Measurements from ENCODE around the gene ISM1. TPM values are rescaled to one million over a fixed set of nuclear protein-coding genes. Genes with fewer than 3 reads are reported as not detected.

The ISM1 gene
- total and polyA plus RNA-seq, 7 donors, result 0.56 to 1.8 (median 0.99) TPM

GRCh38 chr20:13341737-13342393, 120.8 kb downstream of the ISM1 start:
- Histone ChIP-seq H3K9me3 (no peaks in the 10 kb centered on the region), H3K36me3 (ENCODE audit: insufficient read depth in 1 of 2, low read depth in 1 of 2) (no peaks in the 10 kb centered on the region), H3K4me1 (no peaks in the 10 kb centered on the region), H3K4me3 (no peak overlapping the region), H3K27me3 (ENCODE audit: insufficient read depth in 3 of 3, low read length in 2 of 3) (no peaks in the 10 kb centered on the region), H3K27ac (no peak overlapping the region)
- TF ChIP-seq, protein P1, sequence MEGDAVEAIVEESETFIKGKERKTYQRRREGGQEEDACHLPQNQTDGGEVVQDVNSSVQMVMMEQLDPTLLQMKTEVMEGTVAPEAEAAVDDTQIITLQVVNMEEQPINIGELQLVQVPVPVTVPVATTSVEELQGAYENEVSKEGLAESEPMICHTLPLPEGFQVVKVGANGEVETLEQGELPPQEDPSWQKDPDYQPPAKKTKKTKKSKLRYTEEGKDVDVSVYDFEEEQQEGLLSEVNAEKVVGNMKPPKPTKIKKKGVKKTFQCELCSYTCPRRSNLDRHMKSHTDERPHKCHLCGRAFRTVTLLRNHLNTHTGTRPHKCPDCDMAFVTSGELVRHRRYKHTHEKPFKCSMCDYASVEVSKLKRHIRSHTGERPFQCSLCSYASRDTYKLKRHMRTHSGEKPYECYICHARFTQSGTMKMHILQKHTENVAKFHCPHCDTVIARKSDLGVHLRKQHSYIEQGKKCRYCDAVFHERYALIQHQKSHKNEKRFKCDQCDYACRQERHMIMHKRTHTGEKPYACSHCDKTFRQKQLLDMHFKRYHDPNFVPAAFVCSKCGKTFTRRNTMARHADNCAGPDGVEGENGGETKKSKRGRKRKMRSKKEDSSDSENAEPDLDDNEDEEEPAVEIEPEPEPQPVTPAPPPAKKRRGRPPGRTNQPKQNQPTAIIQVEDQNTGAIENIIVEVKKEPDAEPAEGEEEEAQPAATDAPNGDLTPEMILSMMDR (IDR thresholded peaks at IDR 0.05), result no peak
- ATAC-seq (no peak), DNase-seq (no peak)
- 62 to 72% (median 68%) methylated on average over 9 of the region's 9 CpGs for WGBS, 3 donors
- intact Hi-C loops (cut with DNase I), result no loop called here

GRCh38 chr20:13342469-13343242, 121.6 kb downstream of the ISM1 start:
- ATAC-seq, result no peak
- Histone ChIP-seq H3K36me3 (ENCODE audit: insufficient read depth in 1 of 2, low read depth in 1 of 2) (no peaks in the 10 kb centered on the region), H3K4me3 (no peak overlapping the region), H3K27ac (no peak overlapping the region), H3K27me3 (ENCODE audit: insufficient read depth in 3 of 3, low read length in 2 of 3) (no peaks in the 10 kb centered on the region), H3K9me3 (no peaks in the 10 kb centered on the region), H3K4me1 (no peaks in the 10 kb centered on the region)
- intact Hi-C loops (cut with DNase I), result no loop called here
- TF ChIP-seq, protein P1 (IDR thresholded peaks at IDR 0.05), result no peak
- 76 to 83% (median 81%) methylated on average over 12 of the region's 12 CpGs for WGBS, 3 donors
- DNase-seq, result no peak

DNA sequence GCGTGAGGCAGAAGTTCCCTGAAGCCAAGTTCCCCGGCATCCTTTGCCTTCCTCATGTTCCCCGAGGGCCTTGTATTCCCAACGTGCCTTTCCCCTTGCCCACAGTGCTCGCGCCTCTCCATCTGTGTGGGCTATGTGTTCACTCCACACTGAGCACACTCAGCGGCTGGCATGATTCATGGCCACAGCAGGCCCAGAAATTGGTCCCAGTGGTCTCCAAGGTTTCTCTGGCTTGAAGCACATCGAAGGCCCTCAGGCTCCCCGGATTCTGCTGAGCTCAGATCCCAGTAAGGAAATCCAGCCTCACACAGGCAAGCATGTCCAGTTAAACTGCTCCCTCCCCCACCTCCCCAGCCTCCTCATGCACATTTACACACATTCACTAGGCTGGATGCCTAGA, 123.6 kb downstream of the ISM1 start:
- intact Hi-C loops (cut with DNase I), result no loop called here
- 70 to 82% (median 74%) methylated on average over 9 of the region's 9 CpGs for WGBS, 3 donors
- H3K27ac ChIP-seq, result no peak overlapping the region
- H3K4me1 ChIP-seq, result no peaks in the 10 kb centered on the region
- TF ChIP-seq, protein P1 (IDR thresholded peaks at IDR 0.05), result no peak
- H3K9me3 ChIP-seq, result no peaks in the 10 kb centered on the region
- H3K4me3 ChIP-seq, result no peak overlapping the region
- no peak for DNase-seq
- no peak for ATAC-seq
- no peaks in the 10 kb centered on the region for H3K27me3 ChIP-seq (ENCODE audit: insufficient read depth in 3 of 3, low read length in 2 of 3)
- no peaks in the 10 kb centered on the region for H3K36me3 ChIP-seq (ENCODE audit: insufficient read depth in 1 of 2, low read depth in 1 of 2)

GRCh38 chr20:13348311-13349234, 127.5 kb downstream of the ISM1 start:
- no peak for ATAC-seq
- no peak overlapping the region for H3K4me3 ChIP-seq
- H3K36me3 ChIP-seq (ENCODE audit: insufficient read depth in 1 of 2, low read depth in 1 of 2), result no peaks in the 10 kb centered on the region
- DNase-seq, result no peak
- no peaks in the 10 kb centered on the region for H3K4me1 ChIP-seq
- TF ChIP-seq, protein P1 (IDR thresholded peaks at IDR 0.05), result no peak
- WGBS, 3 donors, result 44 to 59% (median 45%) methylated on average over 9 of the region's 9 CpGs
- H3K27ac ChIP-seq, result no peak overlapping the region
- intact Hi-C loops (cut with DNase I), result no loop called here
- H3K27me3 ChIP-seq (ENCODE audit: insufficient read depth in 3 of 3, low read length in 2 of 3), result no peaks in the 10 kb centered on the region
- no peaks in the 10 kb centered on the region for H3K9me3 ChIP-seq

All from psoas muscle (tissue), 8 donors.